ENCODE measurements around the gene BANF1. TPM values are rescaled to one million over a fixed set of nuclear protein-coding genes. Genes with fewer than 3 reads are reported as not detected.

BANF1 gene
- total and polyA plus RNA-seq, 4 donors: 10.7 to 100.0 (median 47.0) TPM

- no peak overlapping the region for H3K4me3 ChIP-seq (ENCODE audit: low read depth in 1 of 3, low read length in 3 of 3)
- TF ChIP-seq SP1 (IDR thresholded peaks at IDR 0.05) (no peak), TAF1 (conservative IDR thresholded peaks at IDR 0.05) (no peak), MAX (IDR thresholded peaks at IDR 0.05) (no peak), FOXA2 (IDR thresholded peaks at IDR 0.05) (no peak), YY1 (IDR thresholded peaks at IDR 0.05) (no peak), JUND (IDR thresholded peaks at IDR 0.05) (no peak), ZBTB33 (IDR thresholded peaks at IDR 0.05) (no peak), FOXA1 (IDR thresholded peaks at IDR 0.05) (no peak), NR2F2 (IDR thresholded peaks at IDR 0.05) (no peak), RAD21 (IDR thresholded peaks at IDR 0.05) (no peak), HNF4A (conservative IDR thresholded peaks at IDR 0.05) (no peak)
- TF ChIP-seq, protein P1, sequence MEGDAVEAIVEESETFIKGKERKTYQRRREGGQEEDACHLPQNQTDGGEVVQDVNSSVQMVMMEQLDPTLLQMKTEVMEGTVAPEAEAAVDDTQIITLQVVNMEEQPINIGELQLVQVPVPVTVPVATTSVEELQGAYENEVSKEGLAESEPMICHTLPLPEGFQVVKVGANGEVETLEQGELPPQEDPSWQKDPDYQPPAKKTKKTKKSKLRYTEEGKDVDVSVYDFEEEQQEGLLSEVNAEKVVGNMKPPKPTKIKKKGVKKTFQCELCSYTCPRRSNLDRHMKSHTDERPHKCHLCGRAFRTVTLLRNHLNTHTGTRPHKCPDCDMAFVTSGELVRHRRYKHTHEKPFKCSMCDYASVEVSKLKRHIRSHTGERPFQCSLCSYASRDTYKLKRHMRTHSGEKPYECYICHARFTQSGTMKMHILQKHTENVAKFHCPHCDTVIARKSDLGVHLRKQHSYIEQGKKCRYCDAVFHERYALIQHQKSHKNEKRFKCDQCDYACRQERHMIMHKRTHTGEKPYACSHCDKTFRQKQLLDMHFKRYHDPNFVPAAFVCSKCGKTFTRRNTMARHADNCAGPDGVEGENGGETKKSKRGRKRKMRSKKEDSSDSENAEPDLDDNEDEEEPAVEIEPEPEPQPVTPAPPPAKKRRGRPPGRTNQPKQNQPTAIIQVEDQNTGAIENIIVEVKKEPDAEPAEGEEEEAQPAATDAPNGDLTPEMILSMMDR (IDR thresholded peaks at IDR 0.05; ENCODE audit: low read depth, low read length, missing input control): no peak
- TF ChIP-seq, protein P2, sequence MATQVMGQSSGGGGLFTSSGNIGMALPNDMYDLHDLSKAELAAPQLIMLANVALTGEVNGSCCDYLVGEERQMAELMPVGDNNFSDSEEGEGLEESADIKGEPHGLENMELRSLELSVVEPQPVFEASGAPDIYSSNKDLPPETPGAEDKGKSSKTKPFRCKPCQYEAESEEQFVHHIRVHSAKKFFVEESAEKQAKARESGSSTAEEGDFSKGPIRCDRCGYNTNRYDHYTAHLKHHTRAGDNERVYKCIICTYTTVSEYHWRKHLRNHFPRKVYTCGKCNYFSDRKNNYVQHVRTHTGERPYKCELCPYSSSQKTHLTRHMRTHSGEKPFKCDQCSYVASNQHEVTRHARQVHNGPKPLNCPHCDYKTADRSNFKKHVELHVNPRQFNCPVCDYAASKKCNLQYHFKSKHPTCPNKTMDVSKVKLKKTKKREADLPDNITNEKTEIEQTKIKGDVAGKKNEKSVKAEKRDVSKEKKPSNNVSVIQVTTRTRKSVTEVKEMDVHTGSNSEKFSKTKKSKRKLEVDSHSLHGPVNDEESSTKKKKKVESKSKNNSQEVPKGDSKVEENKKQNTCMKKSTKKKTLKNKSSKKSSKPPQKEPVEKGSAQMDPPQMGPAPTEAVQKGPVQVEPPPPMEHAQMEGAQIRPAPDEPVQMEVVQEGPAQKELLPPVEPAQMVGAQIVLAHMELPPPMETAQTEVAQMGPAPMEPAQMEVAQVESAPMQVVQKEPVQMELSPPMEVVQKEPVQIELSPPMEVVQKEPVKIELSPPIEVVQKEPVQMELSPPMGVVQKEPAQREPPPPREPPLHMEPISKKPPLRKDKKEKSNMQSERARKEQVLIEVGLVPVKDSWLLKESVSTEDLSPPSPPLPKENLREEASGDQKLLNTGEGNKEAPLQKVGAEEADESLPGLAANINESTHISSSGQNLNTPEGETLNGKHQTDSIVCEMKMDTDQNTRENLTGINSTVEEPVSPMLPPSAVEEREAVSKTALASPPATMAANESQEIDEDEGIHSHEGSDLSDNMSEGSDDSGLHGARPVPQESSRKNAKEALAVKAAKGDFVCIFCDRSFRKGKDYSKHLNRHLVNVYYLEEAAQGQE (IDR thresholded peaks at IDR 0.05): no peak
- no peaks in the 10 kb centered on the region for H3K36me3 ChIP-seq (ENCODE audit: control insufficient read depth in 4 of 4, insufficient read depth in 3 of 4, low read depth in 1 of 4, low read length in 3 of 4)
- H3K9ac ChIP-seq (ENCODE audit: low read depth in 1 of 2, low read length in 2 of 2): no peak overlapping the region
- 75% methylated on average over 4 of the region's 4 CpGs for WGBS
- H3K4me1 ChIP-seq (ENCODE audit: control insufficient read depth in 4 of 4, insufficient read depth in 4 of 4, low read length in 3 of 4): peaks cover 5 to 16% (median 15%) of the 10 kb centered on the region in 4 donors
- DNase-seq (ENCODE audit: low spot score): no peak
- no peaks in the 10 kb centered on the region for H3K9me3 ChIP-seq (ENCODE audit: control insufficient read depth in 4 of 4, low read length in 3 of 4)
- no peaks in the 10 kb centered on the region for H3K27me3 ChIP-seq (ENCODE audit: control insufficient read depth in 4 of 4, insufficient read depth in 4 of 4, low read length in 3 of 4)
- no peak overlapping the region for H3K27ac ChIP-seq (ENCODE audit: low read depth in 1 of 2, low read length in 2 of 2)
Measured at GRCh38 chr11:65958291-65958690, 44.0 kb upstream of the BANF1 start.

DNA sequence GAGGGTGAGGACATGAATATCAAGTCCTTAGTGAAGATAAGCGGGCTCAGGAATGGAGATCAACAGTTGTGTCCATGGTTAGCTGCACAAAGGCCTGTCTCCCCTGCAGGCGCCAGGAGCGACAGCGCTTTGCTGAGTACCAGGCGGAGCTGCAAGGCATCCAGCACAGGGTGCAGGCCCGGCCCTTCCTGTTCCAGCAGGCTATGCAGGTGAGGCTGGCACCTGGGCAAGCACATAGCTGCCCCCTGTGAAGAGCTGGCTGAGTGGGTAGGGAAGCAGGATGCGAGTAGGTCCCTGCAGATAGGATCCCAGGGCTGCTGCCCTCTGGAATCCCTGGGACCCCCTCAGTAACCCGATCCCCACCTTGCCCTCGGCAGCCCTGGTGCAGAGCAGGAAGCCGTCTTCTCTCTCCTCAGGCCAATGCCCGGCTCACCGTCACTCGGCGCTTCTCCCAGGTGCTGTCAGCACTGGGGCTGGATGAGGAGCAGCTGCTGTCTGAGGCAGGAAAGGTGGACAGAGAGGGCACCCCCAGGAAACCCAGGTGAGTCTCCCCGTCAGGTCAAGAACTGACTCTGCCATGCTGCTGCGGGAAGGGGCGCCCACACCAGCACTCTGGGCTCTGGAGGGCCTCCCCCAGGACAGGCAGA, 43.4 kb upstream of the BANF1 start:
- Histone ChIP-seq H3K9me3 (ENCODE audit: control insufficient read depth in 4 of 4, low read length in 3 of 4) (no peaks in the 10 kb centered on the region), H3K27ac (ENCODE audit: low read depth in 1 of 2, low read length in 2 of 2) (no peak overlapping the region), H3K36me3 (ENCODE audit: control insufficient read depth in 4 of 4, insufficient read depth in 3 of 4, low read depth in 1 of 4, low read length in 3 of 4) (peaks cover 0 to 1% (median 0%) of the 10 kb centered on the region in 4 donors), H3K9ac (ENCODE audit: low read depth in 1 of 2, low read length in 2 of 2) (no peak overlapping the region), H3K27me3 (ENCODE audit: control insufficient read depth in 4 of 4, insufficient read depth in 4 of 4, low read length in 3 of 4) (no peaks in the 10 kb centered on the region), H3K4me1 (ENCODE audit: control insufficient read depth in 4 of 4, insufficient read depth in 4 of 4, low read length in 3 of 4) (peaks cover 5 to 21% (median 18%) of the 10 kb centered on the region in 4 donors), H3K4me3 (ENCODE audit: low read depth in 1 of 3, low read length in 3 of 3) (no peak overlapping the region)
- TF ChIP-seq, protein P2 (IDR thresholded peaks at IDR 0.05): no peak
- TF ChIP-seq JUND (IDR thresholded peaks at IDR 0.05) (no peak), HNF4G (IDR thresholded peaks at IDR 0.05) (no peak)
- DNase-seq (ENCODE audit: low spot score): no peak
- 90% methylated on average over 17 of the region's 17 CpGs for WGBS
